Psoas muscle (tissue), 8 donors: ENCODE data around the gene SNX2. TPM values are rescaled to one million over a fixed set of nuclear protein-coding genes. Genes with fewer than 3 reads are reported as not detected.

Experiments used
- ATAC-seq, 4 donors: fragments of 200-7000 bp; cut with Tn5 transposase; one replicate each; pipeline ENCODE4 v1.9.1; 2020; ENCODE audit warnings: moderate library complexity in 3 of 4, mild to moderate bottlenecking in 2 of 4
- DNase-seq, 2 donors: peaks; one replicate each; pipeline ENCODE4 v3.0.0-alpha.2; 2020
- H3K27ac ChIP-seq: fragments of 200-600 bp; one replicate; pipeline ENCODE4 v1.8.0; 2022
- H3K27me3 ChIP-seq, 3 donors: fragments of 200-600 bp in 1 of 3; one replicate each; pipeline versions ENCODE4 v1.6.1 to v1.8.0; 2013 to 2022; ENCODE audit warnings: low read length in 2 of 3, mild to moderate bottlenecking in 2 of 3, moderate library complexity in 1 of 3; ENCODE audit not compliant: insufficient read depth in 3 of 3
- H3K36me3 ChIP-seq, 2 donors: fragments of 200-600 bp in 1 of 2; one replicate each; pipeline versions ENCODE4 v1.6.1 to v1.8.0; 2013 to 2022; ENCODE audit warnings: low read depth in 1 of 2, mild to moderate bottlenecking in 1 of 2, moderate library complexity in 1 of 2; ENCODE audit not compliant: insufficient read depth in 1 of 2
- H3K4me1 ChIP-seq: fragments of 200-600 bp; one replicate; pipeline ENCODE4 v1.8.0; 2022
- H3K4me3 ChIP-seq: fragments of 200-600 bp; one replicate; pipeline ENCODE4 v1.8.0; 2022; ENCODE audit warnings: mild to moderate bottlenecking
- H3K9me3 ChIP-seq: fragments of 200-600 bp; one replicate; pipeline ENCODE4 v1.8.0; 2022
- CTCF ChIP-seq: fragments of 200-600 bp; IDR thresholded peaks from one replicate; pipeline ENCODE4 v1.8.0; 2022; ENCODE audit warnings: antibody characterized with exemption
- WGBS, 3 donors: extraction: QIAGEN DNeasy Blood & Tissue Kit; methylation state at CpG; one replicate each; pipeline versions ENCODE4 v1.1.6 to v1.1.7; 2013; 5-methylcytosine and 5-hydroxymethylcytosine counted together
- intact Hi-C, 2 donors: fragments of 100-400 bp; cut with DNase I; formaldehyde crosslinking; loops; one replicate each; pipeline versions ENCODE4 v1.11.0 to v1.14.2; 2022
- polyA plus RNA-seq, 3 donors: library from polyadenylated mRNA; stranded (reverse); fragments of 200-250 nt; gene quantifications; one replicate each; pipeline ENCODE4 v1.2.3, GENCODE V29; 2013
- total RNA-seq, 4 donors: library from RNA; stranded (reverse); fragmentation: NEBNext Ultra II Directional in 2 of 4; extraction: Animal tissue kit (Norgen Biotek cat#: 25700) in 2 of 4; gene quantifications; one replicate each; pipeline versions ENCODE4 v1.2.1 to v1.2.4, GENCODE V29; 2021 to 2023
- donor health status: healthy with polysubstance abuse.
- donor health status: DM: no; HTN: no; CAD: no; lungs with moderate emphysema.
- donor health status: Bipolar disorder and iron deficiency.
- donor health status: healthy.
- donor health status: DM: yes; HTN: yes; CAD: no.
- donor health status: DM: no; HTN: no; CAD: no.
- donor health status: DM: no; HTN: no; CAD: no.
- donor health status: DM: yes; HTN: yes; CAD: no.

Gene SNX2
- total and polyA plus RNA-seq, 7 donors: 23.2 to 45.3 (median 35.3) TPM

- peak overlapping the region; percentile 93 for H3K4me3 ChIP-seq
- intact Hi-C loops: loop anchor here in 1 of 2 donors (2.0 to 5.0 kb wide), 2 partner anchors 69 to 261 kb away; partner anchors contain the start of genes PPIC and SNX24
- H3K4me1 ChIP-seq: peaks cover 10% of the 10 kb centered on the region
- DNase-seq: no peak
- no peaks in the 10 kb centered on the region for H3K27me3 ChIP-seq
- ATAC-seq: peak in 2 of 4 donors; percentile 5 to 38
- no peak for TF ChIP-seq CTCF
- no peaks in the 10 kb centered on the region for H3K36me3 ChIP-seq
- H3K9me3 ChIP-seq: no peaks in the 10 kb centered on the region
- peak overlapping the region; percentile 88 for H3K27ac ChIP-seq
- 9 to 10% (median 9%) methylated on average over 14 of the region's 14 CpGs for WGBS, 3 donors
Measured at GRCh38 chr5:122775550-122776542, 966 bp downstream of the SNX2 start.

GRCh38 chr5:122778157-122778556, 3.3 kb downstream of the SNX2 start:
- peaks cover 10% of the 10 kb centered on the region for H3K4me1 ChIP-seq
- intact Hi-C loops: loop anchor here in 1 of 2 donors (5.0 kb wide), 1 partner anchor 259 kb away; the partner anchor contains the start of gene PPIC

GRCh38 chr5:122779451-122779850, 4.6 kb downstream of the SNX2 start:
- DNase-seq: no peak
- H3K4me3 ChIP-seq: no peak overlapping the region
- no peaks in the 10 kb centered on the region for H3K27me3 ChIP-seq
- WGBS, 3 donors: 87 to 97% (median 95%) methylated on average over 4 of the region's 4 CpGs
- TF ChIP-seq CTCF: no peak
- intact Hi-C loops: loop anchor here in 1 of 2 donors (5.0 kb wide), 1 partner anchor 258 kb away; the partner anchor contains the start of gene PPIC
- no peaks in the 10 kb centered on the region for H3K9me3 ChIP-seq
- H3K27ac ChIP-seq: no peak overlapping the region
- ATAC-seq: no peak
- H3K36me3 ChIP-seq: no peaks in the 10 kb centered on the region
- H3K4me1 ChIP-seq: peaks cover 15% of the 10 kb centered on the region

More at GRCh38 chr5:122778157-122778556, 3.3 kb downstream of the SNX2 start:
- H3K36me3 ChIP-seq: no peaks in the 10 kb centered on the region
- no peaks in the 10 kb centered on the region for H3K27me3 ChIP-seq
- no peak for TF ChIP-seq CTCF
- H3K9me3 ChIP-seq: no peaks in the 10 kb centered on the region
- 95 to 99% (median 97%) methylated on average over 4 of the region's 4 CpGs for WGBS, 3 donors
- ATAC-seq: no peak
- DNase-seq: no peak
- H3K4me3 ChIP-seq: no peak overlapping the region
- no peak overlapping the region for H3K27ac ChIP-seq

- Histone ChIP-seq H3K4me1 (peaks cover 15% of the 10 kb centered on the region), H3K27ac (no peak overlapping the region), H3K36me3 (no peaks in the 10 kb centered on the region), H3K9me3 (no peaks in the 10 kb centered on the region), H3K27me3 (no peaks in the 10 kb centered on the region), H3K4me3 (no peak overlapping the region)
- 98 to 100% (median 100%) methylated on average over 4 of the region's 4 CpGs for WGBS, 3 donors
- DNase-seq (no peak), ATAC-seq (no peak)
- intact Hi-C loops: no loop called here
- TF ChIP-seq CTCF: no peak
Measured at GRCh38 chr5:122780296-122780695, 5.4 kb downstream of the SNX2 start.
